Measurements from ENCODE around the gene CRYAA.
"Not testable (repeated sequence)": the region's sequence is repeated elsewhere in the genome, so short reads cannot be mapped to it uniquely, and the experiment has no call there.

GRCh38 chr21:43165734-43166133 lies 3.1 kb upstream of the CRYAA start:
- not testable (repeated sequence) for TF ChIP-seq CTCF (conservative IDR thresholded peaks at IDR 0.05; ENCODE audit: low read length); EZH2phosphoT487 (IDR thresholded peaks at IDR 0.05; ENCODE audit: borderline replicate concordance, low read depth, low read length)

Measured in OCI-LY7 (cell line).